Bone marrow (tissue), 2 donors: ENCODE results near the gene LARP1.
A peak's percentile ranks its signal among the peaks of the same experiment; 100 is the strongest.
"Not testable (repeated sequence)": the region's sequence is repeated elsewhere in the genome, so short reads cannot be mapped to it uniquely, and the experiment has no call there.

Source experiments
- DNase-seq, 2 donors: peaks; one replicate each; lab custom pipeline; 2025; lab: John Stamatoyannopoulos, UW

The LARP1 gene

GRCh38 chr5:154735362-154735761, 19.8 kb upstream of the LARP1 start:
- DNase-seq, result not testable (repeated sequence)

DNA sequence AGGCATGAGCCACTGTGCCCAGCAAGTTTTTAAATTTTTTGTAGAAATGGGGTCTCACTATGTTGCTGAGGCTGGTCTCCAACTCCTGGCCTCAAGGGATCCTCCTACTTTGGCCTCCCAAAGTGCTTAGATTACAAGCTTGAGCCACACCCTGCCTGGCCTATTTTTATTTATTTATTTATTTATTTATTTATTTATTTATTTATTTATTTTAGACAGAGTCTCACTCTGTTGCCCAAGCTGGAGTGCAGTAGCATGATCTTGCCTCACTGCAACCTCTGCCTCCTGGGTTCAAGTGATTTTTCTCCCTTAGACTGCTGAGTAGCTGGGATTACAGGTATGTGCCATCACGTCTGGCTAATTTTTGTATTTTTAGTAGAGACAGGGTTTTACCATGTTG, 18.8 kb upstream of the LARP1 start:
- DNase-seq, result not testable (repeated sequence)

DNA sequence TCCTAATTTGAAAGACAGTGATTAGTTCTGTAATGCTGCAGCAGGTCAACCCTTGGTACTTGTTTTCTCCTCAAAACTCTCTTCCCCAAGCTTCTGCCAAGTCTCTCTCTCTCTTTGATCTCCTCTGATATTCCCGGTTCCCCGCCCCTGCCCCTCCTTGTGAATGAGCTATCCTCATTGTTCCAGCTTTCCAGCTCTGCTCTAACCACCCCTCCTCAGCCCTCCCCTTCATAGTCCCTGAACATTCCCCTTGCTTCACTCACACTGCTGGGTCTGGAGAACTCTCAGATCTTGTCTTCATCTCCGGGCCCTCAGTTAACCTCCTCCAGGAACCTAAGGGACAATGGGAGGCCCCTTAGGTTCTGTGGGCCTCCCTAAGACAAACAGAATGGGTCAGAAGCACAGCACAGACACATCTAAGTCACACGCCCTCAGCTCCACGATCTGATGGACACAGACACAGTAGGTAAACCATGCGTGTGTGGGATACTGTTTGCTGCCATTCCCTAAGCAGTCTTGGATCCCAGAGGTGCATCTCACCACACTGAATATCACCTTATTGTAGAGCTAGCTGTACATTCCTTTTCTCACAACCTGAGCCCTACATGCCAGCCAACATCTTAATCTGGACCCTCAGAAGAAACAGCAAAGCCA, 17.4 kb upstream of the LARP1 start:
- DNase-seq, result no peak

- DNase-seq, result no peak
Measured at GRCh38 chr5:154740483-154740882, 14.7 kb upstream of the LARP1 start.

DNA sequence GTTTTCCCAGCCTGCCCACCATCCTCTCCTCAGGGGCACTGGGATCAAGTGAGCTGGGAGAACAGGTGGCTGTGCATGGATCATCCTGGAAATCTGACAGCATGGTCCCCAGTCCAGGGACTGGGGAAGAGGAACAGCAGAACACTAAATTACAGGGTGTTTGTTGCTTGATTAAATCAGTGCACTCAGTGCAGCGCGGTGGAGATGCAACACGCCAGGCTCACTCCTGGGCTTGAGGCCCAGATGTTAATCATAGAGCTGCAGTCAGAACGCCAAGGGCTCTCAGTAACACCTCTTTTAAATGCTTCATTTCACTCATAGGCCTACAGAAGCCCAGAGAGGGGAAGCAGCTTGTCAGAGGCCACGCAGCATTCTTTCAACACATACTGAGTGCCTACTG, 14.2 kb upstream of the LARP1 start:
- DNase-seq, result no peak

DNA sequence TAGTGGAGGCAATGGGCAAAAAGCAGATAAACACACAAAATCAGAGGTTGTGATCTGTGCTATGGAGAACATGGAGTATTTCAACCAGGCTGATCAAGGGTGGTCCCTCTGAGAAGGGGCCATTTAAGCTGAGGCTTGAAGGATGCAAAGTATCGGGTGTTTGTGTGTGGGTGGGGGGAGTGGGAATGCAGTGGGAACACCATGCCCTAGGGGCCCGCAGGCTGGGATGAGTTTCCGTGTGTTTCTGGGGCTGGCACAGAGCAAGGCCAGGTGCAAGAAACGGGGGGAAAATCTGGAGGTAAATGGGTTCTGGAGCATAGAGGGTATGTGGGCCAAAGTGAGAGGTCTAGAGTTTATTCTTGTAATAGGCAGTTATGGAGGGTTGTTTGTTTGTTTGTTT, 13.8 kb upstream of the LARP1 start:
- DNase-seq, result no peak

DNA sequence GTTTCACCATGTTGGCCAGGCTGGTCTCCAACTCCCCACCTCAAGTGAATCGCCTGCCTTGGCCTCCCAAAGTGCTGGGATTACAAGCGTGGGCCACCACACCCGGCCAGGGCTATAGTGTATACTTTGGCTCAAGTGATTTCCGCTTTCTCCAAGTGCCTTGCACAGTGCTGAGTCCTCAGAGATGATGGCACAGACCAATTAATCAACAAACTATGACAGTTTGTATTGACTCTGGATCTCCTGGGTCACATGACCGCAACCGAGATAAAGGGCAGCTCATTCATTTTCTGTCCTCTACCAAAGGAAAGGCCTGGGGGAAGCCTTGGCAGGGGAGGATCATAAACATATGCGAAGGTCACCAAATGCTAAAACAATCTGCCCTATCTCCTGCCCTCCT, 11.4 kb upstream of the LARP1 start:
- DNase-seq, result no peak

GRCh38 chr5:154745349-154745748, 9.8 kb upstream of the LARP1 start:
- no peak for DNase-seq

- DNase-seq, result no peak
Measured at GRCh38 chr5:154749491-154749890, 5.7 kb upstream of the LARP1 start.

- not testable (repeated sequence) for DNase-seq
Measured at GRCh38 chr5:154750641-154751040, 4.5 kb upstream of the LARP1 start.

DNA sequence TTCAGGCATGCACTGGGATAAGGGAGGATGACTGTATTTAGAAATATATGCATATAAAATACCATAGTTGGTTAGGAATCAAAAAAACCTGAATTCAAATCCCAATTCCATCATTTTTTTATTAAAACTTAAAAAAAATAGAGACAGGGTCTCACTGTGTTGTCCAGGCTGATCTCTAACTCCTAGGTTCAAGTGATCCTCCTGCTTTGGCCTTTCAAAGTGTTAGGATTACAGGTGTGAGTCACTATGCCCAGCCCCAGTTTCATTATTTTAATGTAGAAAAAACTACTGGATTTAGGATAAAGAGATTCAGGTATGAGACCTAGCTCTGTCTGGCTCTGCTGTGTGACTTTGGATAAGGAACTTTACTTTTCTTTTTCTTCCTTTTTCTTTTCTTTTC, 3.3 kb upstream of the LARP1 start:
- DNase-seq, result no peak

GRCh38 chr5:154753792-154754191, 1.4 kb upstream of the LARP1 start:
- DNase-seq, result no peak

- DNase-seq, result peak; percentile 74 to 97
Measured at GRCh38 chr5:154754460-154755360, 467 bp upstream of the LARP1 start.

- peak in 1 of 2 donors; percentile 45 for DNase-seq
Measured at GRCh38 chr5:154756009-154756867, 1.1 kb downstream of the LARP1 start.

- peak in 1 of 2 donors; percentile 6 for DNase-seq
Measured at GRCh38 chr5:154756868-154757813, 2.0 kb downstream of the LARP1 start.

- DNase-seq, result no peak
Measured at GRCh38 chr5:154757814-154758406, 2.7 kb downstream of the LARP1 start.

DNA sequence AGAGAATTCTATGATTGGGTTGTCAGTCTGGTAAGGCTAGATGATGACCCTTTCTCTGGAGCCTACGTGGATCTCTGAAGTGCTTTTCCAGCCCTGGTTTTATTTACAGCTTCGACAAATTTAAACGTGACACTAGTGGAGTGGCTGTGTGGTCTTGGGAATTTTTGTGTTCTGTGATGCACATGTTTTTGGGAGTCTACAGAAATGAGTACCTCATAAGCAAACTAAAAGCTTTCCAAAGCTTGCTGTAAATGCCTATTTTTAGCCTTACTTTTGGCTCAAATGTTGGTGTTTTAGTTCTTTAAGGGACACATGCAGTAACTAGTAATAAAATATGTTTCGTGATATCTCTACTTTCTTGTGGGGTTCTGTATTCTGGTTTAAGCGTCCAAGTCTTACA, 3.3 kb downstream of the LARP1 start:
- no peak for DNase-seq

DNA sequence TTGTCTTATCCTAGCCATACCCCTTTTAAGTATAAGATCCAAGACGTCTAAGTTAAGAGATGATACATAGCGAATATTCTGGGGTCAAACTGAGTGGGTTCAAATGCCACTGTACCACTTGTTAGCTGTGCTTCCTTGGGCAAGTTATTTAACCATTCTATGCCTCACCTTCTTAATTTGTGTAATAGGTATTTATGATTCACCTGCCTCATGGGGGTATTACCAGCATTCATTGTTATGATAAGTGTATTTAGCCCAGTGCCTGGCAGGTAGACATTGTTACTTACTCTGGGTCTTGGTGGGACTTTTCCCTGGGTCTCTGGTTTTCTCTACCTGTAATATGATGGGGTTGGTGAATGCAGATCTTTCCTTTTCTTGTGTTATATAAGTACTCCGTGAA, 3.8 kb downstream of the LARP1 start:
- no peak for DNase-seq

DNA sequence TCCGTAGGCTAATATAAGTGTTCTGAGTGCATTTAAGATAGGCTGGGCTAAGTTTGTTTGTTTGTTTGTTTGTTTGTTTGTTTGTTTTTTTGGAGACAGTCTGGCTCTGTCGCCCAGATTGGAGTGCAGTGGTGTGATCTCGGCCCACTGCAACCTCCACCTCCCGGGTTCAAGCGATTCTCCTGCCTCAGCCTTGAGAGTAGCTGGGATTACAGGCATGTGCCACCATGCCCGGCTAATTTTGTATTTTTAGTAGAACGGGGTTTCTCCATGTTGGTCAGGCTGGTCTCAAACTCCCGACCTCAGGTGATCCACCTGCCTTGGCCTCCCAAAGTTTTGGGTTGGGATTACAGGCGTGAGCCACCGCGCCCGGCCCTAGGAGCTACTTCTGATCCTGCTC, 4.7 kb downstream of the LARP1 start:
- DNase-seq, result not testable (repeated sequence)

- DNase-seq, result no peak
Measured at GRCh38 chr5:154761046-154761736, 6.0 kb downstream of the LARP1 start.
